Ishikawa (cell line): ENCODE results near the gene FBXO21.

Source experiments
- CEBPB ChIP-seq: IDR thresholded peaks from 2 replicates; pipeline ENCODE4 v1.6.1; 2012
- CREB1 ChIP-seq: IDR thresholded peaks from 2 replicates; pipeline ENCODE4 v1.6.1; 2012; ENCODE audit warnings: low read depth
- EGR1 ChIP-seq: IDR thresholded peaks from 2 replicates; pipeline ENCODE4 v1.6.1; 2012
- EP300 ChIP-seq: IDR thresholded peaks from 2 replicates; pipeline ENCODE4 v1.6.1; 2012; ENCODE audit warnings: borderline replicate concordance
- FOXM1 ChIP-seq: IDR thresholded peaks from 2 replicates; pipeline ENCODE4 v1.6.1; 2012; ENCODE audit warnings: low read depth, borderline replicate concordance
- MAX ChIP-seq: IDR thresholded peaks from 2 replicates; pipeline ENCODE4 v1.6.1; 2012
- NFIC ChIP-seq: IDR thresholded peaks from 2 replicates; pipeline ENCODE4 v1.6.1; 2012
- RAD21 ChIP-seq: IDR thresholded peaks from 2 replicates; pipeline ENCODE4 v1.6.1; 2012; ENCODE audit warnings: low read depth
- REST ChIP-seq: IDR thresholded peaks from 2 replicates; pipeline ENCODE4 v1.6.1; 2012; ENCODE audit warnings: low read depth, mild to moderate bottlenecking
- TAF1 ChIP-seq: IDR thresholded peaks from 2 replicates; pipeline ENCODE4 v1.6.1; 2012; ENCODE audit warnings: low read depth, mild to moderate bottlenecking
- TCF12 ChIP-seq: IDR thresholded peaks from 2 replicates; pipeline ENCODE4 v1.6.1; 2012; ENCODE audit warnings: low read depth
- TEAD4 ChIP-seq: IDR thresholded peaks from 2 replicates; pipeline ENCODE4 v1.6.1; 2012
- USF1 ChIP-seq: IDR thresholded peaks from 2 replicates; pipeline ENCODE4 v1.6.1; 2012
- YY1 ChIP-seq: IDR thresholded peaks from 2 replicates; pipeline ENCODE4 v1.6.1; 2012; ENCODE audit warnings: low read depth
- ZBTB7A ChIP-seq: IDR thresholded peaks from 2 replicates; pipeline ENCODE4 v1.6.1; 2012; ENCODE audit warnings: low read depth

Gene FBXO21

GRCh38 chr12:117162633-117163032 lies 27.6 kb downstream of the FBXO21 start:
- TF ChIP-seq TEAD4, result no peak
- no peak for TF ChIP-seq FOXM1
- TF ChIP-seq CEBPB, result no peak
- no peak for TF ChIP-seq NFIC
- no peak for TF ChIP-seq YY1
- TF ChIP-seq REST, result no peak
- TF ChIP-seq MAX, result no peak
- TF ChIP-seq USF1, result no peak
- no peak for TF ChIP-seq TAF1
- TF ChIP-seq RAD21, result no peak
- TF ChIP-seq TCF12, result no peak

GRCh38 chr12:117162167-117162539 lies 28.1 kb downstream of the FBXO21 start:
- TF ChIP-seq MAX (no peak), TEAD4 (no peak)

- TF ChIP-seq CREB1 (no peak), TCF12 (no peak), TAF1 (no peak), TEAD4 (no peak), RAD21 (no peak), MAX (no peak), ZBTB7A (no peak), EP300 (no peak), FOXM1 (no peak), NFIC (no peak), CEBPB (no peak), USF1 (no peak), REST (no peak), EGR1 (no peak), YY1 (no peak)
Observed at GRCh38 chr12:117161460-117162166, 28.7 kb downstream of the FBXO21 start.

GRCh38 chr12:117159674-117160073 lies 30.6 kb downstream of the FBXO21 start:
- no peak for TF ChIP-seq TEAD4
- TF ChIP-seq YY1, result no peak
- TF ChIP-seq FOXM1, result no peak
- no peak for TF ChIP-seq USF1

- TF ChIP-seq YY1, result no peak
- no peak for TF ChIP-seq CREB1
- no peak for TF ChIP-seq REST
- no peak for TF ChIP-seq FOXM1
- TF ChIP-seq TAF1, result no peak
- no peak for TF ChIP-seq EP300
- no peak for TF ChIP-seq EGR1
- TF ChIP-seq USF1, result no peak
- no peak for TF ChIP-seq ZBTB7A
- TF ChIP-seq NFIC, result no peak
- TF ChIP-seq CEBPB, result no peak
Observed at GRCh38 chr12:117158911-117159553, 31.2 kb downstream of the FBXO21 start.
